OCI-LY1 (cell line): ENCODE results near the gene KATNBL1.
"Not testable (repeated sequence)": the region's sequence is repeated elsewhere in the genome, so short reads cannot be mapped to it uniquely, and the experiment has no call there.

Experiments used
- H2AFZ ChIP-seq: fragments of 200-600 bp; sonication (generic), shearing (Covaris generic); 2 replicates; pipeline ENCODE4 v1.6.0; 2014; ENCODE audit warnings: antibody characterized with exemption, mild to moderate bottlenecking, low read length
- H3F3A ChIP-seq: fragments of 200-600 bp; sonication (generic), shearing (Covaris generic); 2 replicates; pipeline ENCODE4 v1.6.0; 2014; ENCODE audit warnings: mild to moderate bottlenecking, antibody characterized with exemption, low read length, moderate library complexity; ENCODE audit not compliant: insufficient read depth
- H3K27ac ChIP-seq: fragments of 200-600 bp; sonication (generic); 2 replicates; pipeline ENCODE4 v1.5.1; 2014; ENCODE audit warnings: low read length, mixed run types, mild to moderate bottlenecking, low read depth; ENCODE audit not compliant: poor library complexity, severe bottlenecking
- H3K27me3 ChIP-seq: fragments of 200-600 bp; sonication (generic); 2 replicates; pipeline ENCODE4 v1.6.0; 2014; ENCODE audit warnings: antibody characterized with exemption, mild to moderate bottlenecking, low read length, moderate library complexity; ENCODE audit not compliant: insufficient read depth
- H3K36me3 ChIP-seq: fragments of 200-600 bp; sonication (generic); 2 replicates; pipeline ENCODE4 v1.6.1; 2014; ENCODE audit warnings: mild to moderate bottlenecking, antibody characterized with exemption, low read length, moderate library complexity, mixed read lengths; ENCODE audit not compliant: insufficient read depth
- H3K4me1 ChIP-seq: fragments of 200-600 bp; sonication (generic); 2 replicates; pipeline ENCODE4 v1.5.1; 2014; ENCODE audit warnings: mild to moderate bottlenecking, low read length, moderate library complexity; ENCODE audit not compliant: insufficient read depth, severe bottlenecking
- H3K4me2 ChIP-seq: fragments of 200-600 bp; sonication (generic), shearing (Covaris generic); 2 replicates; pipeline ENCODE4 v1.6.1; 2014; ENCODE audit warnings: low read length
- H3K4me3 ChIP-seq: fragments of 200-600 bp; sonication (generic); 2 replicates; pipeline ENCODE4 v1.5.1; 2014; ENCODE audit warnings: low read length, low read depth, mild to moderate bottlenecking, mixed read lengths; ENCODE audit not compliant: poor library complexity, severe bottlenecking
- H3K79me2 ChIP-seq: fragments of 200-600 bp; shearing (Covaris generic); 2 replicates; pipeline ENCODE4 v1.6.1; 2016; ENCODE audit warnings: mixed run types, low read length, mixed read lengths; ENCODE audit not compliant: insufficient read depth
- H3K9ac ChIP-seq: fragments of 200-600 bp; sonication (generic), shearing (Covaris generic); 2 replicates; pipeline ENCODE4 v1.6.1; 2014; ENCODE audit warnings: mild to moderate bottlenecking, low read length, mixed read lengths
- H3K9me2 ChIP-seq: fragments of 200-600 bp; sonication (generic), shearing (Covaris generic); 2 replicates; pipeline ENCODE4 v1.6.1; 2014; ENCODE audit warnings: low read depth, mild to moderate bottlenecking, low read length, mixed read lengths
- H3K9me3 ChIP-seq: fragments of 200-600 bp; shearing (Covaris generic); 2 replicates; pipeline ENCODE4 v1.6.1; 2014; ENCODE audit warnings: low read length, mixed read lengths
- H4K20me1 ChIP-seq: fragments of 200-600 bp; sonication (generic), shearing (Covaris generic); 2 replicates; pipeline ENCODE4 v1.6.0; 2016; ENCODE audit warnings: mild to moderate bottlenecking, low read length; ENCODE audit not compliant: insufficient read depth
- CTCF ChIP-seq: fragments of 200-600 bp; sonication (generic), shearing (Covaris generic); IDR thresholded peaks from 2 replicates; pipeline ENCODE4 v1.5.1; 2017; ENCODE audit warnings: mild to moderate bottlenecking, antibody characterized with exemption, low read length, moderate library complexity, mixed read lengths
- EZH2 ChIP-seq: fragments of 200-600 bp; sonication (generic), shearing (Covaris generic); IDR thresholded peaks from 2 replicates; pipeline ENCODE4 v1.8.0; 2017; ENCODE audit warnings: borderline replicate concordance, mixed run types, mild to moderate bottlenecking, antibody characterized with exemption, low read length, moderate library complexity, mixed read lengths

The KATNBL1 gene

GRCh38 chr15:34122771-34123183 lies 87.1 kb downstream of the KATNBL1 start:
- Histone ChIP-seq H3K4me2 (no peak overlapping the region), H3F3A (no peaks in the 10 kb centered on the region), H3K36me3 (no peaks in the 10 kb centered on the region), H3K4me3 (no peak overlapping the region), H3K9me2 (no peaks in the 10 kb centered on the region), H2AFZ (no peak overlapping the region), H3K27ac (no peak overlapping the region), H3K9ac (no peak overlapping the region), H3K27me3 (no peaks in the 10 kb centered on the region), H3K4me1 (no peaks in the 10 kb centered on the region), H3K79me2 (no peaks in the 10 kb centered on the region), H3K9me3 (no peaks in the 10 kb centered on the region), H4K20me1 (no peaks in the 10 kb centered on the region)
- TF ChIP-seq EZH2 (no peak), CTCF (no peak)

GRCh38 chr15:34121786-34122185 lies 88.1 kb downstream of the KATNBL1 start:
- H3K79me2 ChIP-seq, H3K9me3 ChIP-seq: not testable (repeated sequence)

GRCh38 chr15:34120420-34120819 lies 89.5 kb downstream of the KATNBL1 start:
- not testable (repeated sequence) for H3K79me2 ChIP-seq, H3K9me2 ChIP-seq, H3K4me1 ChIP-seq, H3K27ac ChIP-seq, H4K20me1 ChIP-seq, H3K9me3 ChIP-seq, H3K36me3 ChIP-seq, H2AFZ ChIP-seq, H3K27me3 ChIP-seq, H3K4me3 ChIP-seq, H3F3A ChIP-seq, H3K9ac ChIP-seq, H3K4me2 ChIP-seq

More at GRCh38 chr15:34121786-34122185, 88.1 kb downstream of the KATNBL1 start:
- H3K27me3 ChIP-seq, H3K4me2 ChIP-seq, H3K4me1 ChIP-seq, H2AFZ ChIP-seq, H3K36me3 ChIP-seq, H3K4me3 ChIP-seq, H3K9me2 ChIP-seq, H3K9ac ChIP-seq, H3K27ac ChIP-seq, H3F3A ChIP-seq, H4K20me1 ChIP-seq: not testable (repeated sequence)

- H3F3A ChIP-seq = no peaks in the 10 kb centered on the region
- H3K9me2 ChIP-seq = no peaks in the 10 kb centered on the region
- H3K27me3 ChIP-seq = no peaks in the 10 kb centered on the region; the same call in 1 of the 2 replicates
- H3K4me1 ChIP-seq = no peaks in the 10 kb centered on the region
- H3K36me3 ChIP-seq = no peaks in the 10 kb centered on the region
- no peak overlapping the region for H3K27ac ChIP-seq
- H2AFZ ChIP-seq = no peak overlapping the region
- no peaks in the 10 kb centered on the region for H4K20me1 ChIP-seq
- H3K4me3 ChIP-seq = no peak overlapping the region
- no peaks in the 10 kb centered on the region for H3K79me2 ChIP-seq
- H3K4me2 ChIP-seq = no peak overlapping the region
- TF ChIP-seq CTCF (no peak), EZH2 (no peak)
- no peaks in the 10 kb centered on the region for H3K9me3 ChIP-seq
- H3K9ac ChIP-seq = no peak overlapping the region
Measured at GRCh38 chr15:34119291-34119690, 90.6 kb downstream of the KATNBL1 start.
